Measurements from ENCODE around the gene MICAL3. TPM values are rescaled to one million over a fixed set of nuclear protein-coding genes. Genes with fewer than 3 reads are reported as not detected.

MICAL3 gene
- total and polyA plus RNA-seq, 9 donors: 21.9 to 50.1 (median 32.2) TPM

GRCh38 chr22:17825876-17826550 is 198.3 kb downstream of the MICAL3 start:
- H3K27ac ChIP-seq (ENCODE audit: low read length): no peak overlapping the region
- H3K9me3 ChIP-seq (replicated peaks; ENCODE audit: control insufficient read depth, low read depth, low read length): no peaks in the 10 kb centered on the region
- H3K27me3 ChIP-seq (ENCODE audit: control insufficient read depth, insufficient read depth, low read length): no peaks in the 10 kb centered on the region
- H3K4me1 ChIP-seq (ENCODE audit: control insufficient read depth, insufficient read depth, low read length): peaks cover 10% of the 10 kb centered on the region
- 85% methylated on average over 13 of the region's 22 CpGs for WGBS (ENCODE audit: insufficient coverage)
- H3K36me3 ChIP-seq (ENCODE audit: control insufficient read depth, insufficient read depth, low read length): peaks cover 62% of the 10 kb centered on the region
- DNase-seq: no peak
- no peak overlapping the region for H3K4me3 ChIP-seq (ENCODE audit: low read length)

- no peaks in the 10 kb centered on the region for H3K9me3 ChIP-seq (replicated peaks; ENCODE audit: control insufficient read depth, low read depth, low read length)
- no peak overlapping the region for H3K27ac ChIP-seq (ENCODE audit: low read length)
- H3K4me3 ChIP-seq (ENCODE audit: low read length): no peak overlapping the region
- no peaks in the 10 kb centered on the region for H3K4me1 ChIP-seq (ENCODE audit: control insufficient read depth, insufficient read depth, low read length)
- peaks cover 64% of the 10 kb centered on the region for H3K36me3 ChIP-seq (ENCODE audit: control insufficient read depth, insufficient read depth, low read length)
- WGBS (ENCODE audit: insufficient coverage): 76% methylated on average over 7 of the region's 9 CpGs
- no peaks in the 10 kb centered on the region for H3K27me3 ChIP-seq (ENCODE audit: control insufficient read depth, insufficient read depth, low read length)
- no peak for DNase-seq
Measured at GRCh38 chr22:17824457-17824856, 199.9 kb downstream of the MICAL3 start.

GRCh38 chr22:17823964-17824363 is 200.4 kb downstream of the MICAL3 start:
- no peak overlapping the region for H3K27ac ChIP-seq (ENCODE audit: low read length)
- no peak for DNase-seq
- H3K4me3 ChIP-seq (ENCODE audit: low read length): no peak overlapping the region
- no peaks in the 10 kb centered on the region for H3K9me3 ChIP-seq (replicated peaks; ENCODE audit: control insufficient read depth, low read depth, low read length)
- peaks cover 66% of the 10 kb centered on the region for H3K36me3 ChIP-seq (ENCODE audit: control insufficient read depth, insufficient read depth, low read length)
- H3K27me3 ChIP-seq (ENCODE audit: control insufficient read depth, insufficient read depth, low read length): no peaks in the 10 kb centered on the region
- H3K4me1 ChIP-seq (ENCODE audit: control insufficient read depth, insufficient read depth, low read length): no peaks in the 10 kb centered on the region
- 91% methylated on average over 6 of the region's 15 CpGs for WGBS (ENCODE audit: insufficient coverage)

GRCh38 chr22:17823226-17823625 is 201.1 kb downstream of the MICAL3 start:
- Histone ChIP-seq H3K4me3 (ENCODE audit: low read length) (no peak overlapping the region), H3K27me3 (ENCODE audit: control insufficient read depth, insufficient read depth, low read length) (no peaks in the 10 kb centered on the region), H3K27ac (ENCODE audit: low read length) (no peak overlapping the region), H3K9me3 (replicated peaks; ENCODE audit: control insufficient read depth, low read depth, low read length) (no peaks in the 10 kb centered on the region), H3K4me1 (ENCODE audit: control insufficient read depth, insufficient read depth, low read length) (no peaks in the 10 kb centered on the region), H3K36me3 (ENCODE audit: control insufficient read depth, insufficient read depth, low read length) (peaks cover 66% of the 10 kb centered on the region)
- 89% methylated on average over 3 of the region's 4 CpGs for WGBS (ENCODE audit: insufficient coverage)
- DNase-seq: no peak

- Histone ChIP-seq H3K9me3 (replicated peaks; ENCODE audit: control insufficient read depth, low read depth, low read length) (no peaks in the 10 kb centered on the region), H3K4me1 (ENCODE audit: control insufficient read depth, insufficient read depth, low read length) (no peaks in the 10 kb centered on the region), H3K27me3 (ENCODE audit: control insufficient read depth, insufficient read depth, low read length) (no peaks in the 10 kb centered on the region), H3K36me3 (ENCODE audit: control insufficient read depth, insufficient read depth, low read length) (peaks cover 62% of the 10 kb centered on the region), H3K4me3 (ENCODE audit: low read length) (no peak overlapping the region), H3K27ac (ENCODE audit: low read length) (no peak overlapping the region)
- 93% methylated on average over 13 of the region's 13 CpGs for WGBS (ENCODE audit: insufficient coverage)
- no peak for DNase-seq
Measured at GRCh38 chr22:17822087-17822486, 202.3 kb downstream of the MICAL3 start.

GRCh38 chr22:17820879-17821439 is 203.4 kb downstream of the MICAL3 start:
- WGBS (ENCODE audit: insufficient coverage): no CpG with 5 or more reads among the region's 3 CpGs
- no peak overlapping the region for H3K4me3 ChIP-seq (ENCODE audit: low read length)
- no peaks in the 10 kb centered on the region for H3K4me1 ChIP-seq (ENCODE audit: control insufficient read depth, insufficient read depth, low read length)
- H3K9me3 ChIP-seq (replicated peaks; ENCODE audit: control insufficient read depth, low read depth, low read length): no peaks in the 10 kb centered on the region
- H3K27me3 ChIP-seq (ENCODE audit: control insufficient read depth, insufficient read depth, low read length): no peaks in the 10 kb centered on the region
- no peak overlapping the region for H3K27ac ChIP-seq (ENCODE audit: low read length)
- no peak for DNase-seq
- peaks cover 63% of the 10 kb centered on the region for H3K36me3 ChIP-seq (ENCODE audit: control insufficient read depth, insufficient read depth, low read length)

GRCh38 chr22:17818649-17819048 is 205.7 kb downstream of the MICAL3 start:
- peaks cover 67% of the 10 kb centered on the region for H3K36me3 ChIP-seq (ENCODE audit: control insufficient read depth, insufficient read depth, low read length)
- 92% methylated on average over 13 of the region's 14 CpGs for WGBS (ENCODE audit: insufficient coverage)

GRCh38 chr22:17818180-17818579 is 206.2 kb downstream of the MICAL3 start:
- no peaks in the 10 kb centered on the region for H3K4me1 ChIP-seq (ENCODE audit: control insufficient read depth, insufficient read depth, low read length)
- WGBS (ENCODE audit: insufficient coverage): 72% methylated on average over 17 of the region's 25 CpGs

More at GRCh38 chr22:17818649-17819048, 205.7 kb downstream of the MICAL3 start:
- Histone ChIP-seq H3K4me3 (ENCODE audit: low read length) (no peak overlapping the region), H3K27me3 (ENCODE audit: control insufficient read depth, insufficient read depth, low read length) (no peaks in the 10 kb centered on the region), H3K9me3 (replicated peaks; ENCODE audit: control insufficient read depth, low read depth, low read length) (no peaks in the 10 kb centered on the region), H3K4me1 (ENCODE audit: control insufficient read depth, insufficient read depth, low read length) (no peaks in the 10 kb centered on the region), H3K27ac (ENCODE audit: low read length) (no peak overlapping the region)
- DNase-seq: no peak

GRCh38 chr22:17817511-17818065 is 206.8 kb downstream of the MICAL3 start:
- H3K36me3 ChIP-seq (ENCODE audit: control insufficient read depth, insufficient read depth, low read length): peaks cover 69% of the 10 kb centered on the region
- no peaks in the 10 kb centered on the region for H3K4me1 ChIP-seq (ENCODE audit: control insufficient read depth, insufficient read depth, low read length)
- no peak overlapping the region for H3K27ac ChIP-seq (ENCODE audit: low read length)
- DNase-seq: no peak
- no peaks in the 10 kb centered on the region for H3K9me3 ChIP-seq (replicated peaks; ENCODE audit: control insufficient read depth, low read depth, low read length)
- no peaks in the 10 kb centered on the region for H3K27me3 ChIP-seq (ENCODE audit: control insufficient read depth, insufficient read depth, low read length)
- 93% methylated on average over 32 of the region's 33 CpGs for WGBS (ENCODE audit: insufficient coverage)
- H3K4me3 ChIP-seq (ENCODE audit: low read length): no peak overlapping the region

More at GRCh38 chr22:17818180-17818579, 206.2 kb downstream of the MICAL3 start:
- Histone ChIP-seq H3K4me3 (ENCODE audit: low read length) (no peak overlapping the region), H3K27ac (ENCODE audit: low read length) (no peak overlapping the region), H3K36me3 (ENCODE audit: control insufficient read depth, insufficient read depth, low read length) (peaks cover 72% of the 10 kb centered on the region), H3K27me3 (ENCODE audit: control insufficient read depth, insufficient read depth, low read length) (no peaks in the 10 kb centered on the region), H3K9me3 (replicated peaks; ENCODE audit: control insufficient read depth, low read depth, low read length) (no peaks in the 10 kb centered on the region)
- no peak for DNase-seq

GRCh38 chr22:17817079-17817478 is 207.3 kb downstream of the MICAL3 start:
- H3K9me3 ChIP-seq (replicated peaks; ENCODE audit: control insufficient read depth, low read depth, low read length): no peaks in the 10 kb centered on the region
- peaks cover 66% of the 10 kb centered on the region for H3K36me3 ChIP-seq (ENCODE audit: control insufficient read depth, insufficient read depth, low read length)
- H3K27me3 ChIP-seq (ENCODE audit: control insufficient read depth, insufficient read depth, low read length): no peaks in the 10 kb centered on the region
- H3K4me1 ChIP-seq (ENCODE audit: control insufficient read depth, insufficient read depth, low read length): no peaks in the 10 kb centered on the region
- H3K4me3 ChIP-seq (ENCODE audit: low read length): no peak overlapping the region
- whole genome bisulfite sequencing (ENCODE audit: insufficient coverage): 82% methylated on average over 17 of the region's 21 CpGs
- no peak overlapping the region for H3K27ac ChIP-seq (ENCODE audit: low read length)
- no peak for DNase-seq

Measured in muscle of leg (tissue), 11 donors.